Tibial nerve (tissue), 4 donors: ENCODE results near the gene GIPC2.

Experiments used
- CTCF ChIP-seq, 5 experiments: fragments of 200-600 bp in 3 of 5; fragments of 450-650 bp in 2 of 5; sonication (generic) in 3 of 5; IDR thresholded peaks; one replicate each; pipeline ENCODE4 v1.5.1; 2016 to 2019; ENCODE audit warnings: antibody characterized with exemption in 5 of 5, mild to moderate bottlenecking in 3 of 5, moderate library complexity in 2 of 5
- EP300 ChIP-seq, 2 donors: sonication (generic); formaldehyde crosslinking; IDR thresholded peaks; one replicate each; pipeline ENCODE4 v1.6.1; 2017; ENCODE audit warnings: antibody characterized with exemption in 2 of 2, mild to moderate bottlenecking in 1 of 2
- POLR2A ChIP-seq, 2 donors: fragments of 450-650 bp; IDR thresholded peaks; one replicate each; pipeline ENCODE4 v1.6.1; 2017; ENCODE audit warnings: antibody characterized with exemption in 2 of 2, mild to moderate bottlenecking in 2 of 2, moderate library complexity in 2 of 2

GRCh38 chr1:78095593-78095992 lies 49.8 kb downstream of the GIPC2 start:
- TF ChIP-seq CTCF (IDR thresholded peaks at IDR 0.05) (no peak), POLR2A (IDR thresholded peaks at IDR 0.05) (no peak), EP300 (IDR thresholded peaks at IDR 0.05) (no peak)
